SJSA1 (cell line): ENCODE data around the gene FAF1. TPM values are rescaled to one million over a fixed set of nuclear protein-coding genes. Genes with fewer than 3 reads are reported as not detected.
"Not testable (repeated sequence)": the region's sequence is repeated elsewhere in the genome, so short reads cannot be mapped to it uniquely, and the experiment has no call there.

Experiments
- DNase-seq, 2 experiments: peaks; one replicate each; pipeline ENCODE4 v3.0.0-alpha.2; 2015 to 2020; ENCODE audit warnings: low spot score in 2 of 2, low read depth in 1 of 2
- H3K27ac ChIP-seq: fragments of 250-450 bp; sonication (Bioruptor Pico); 2 replicates; pipeline ENCODE4 v1.5.1; 2020; ENCODE audit warnings: mild to moderate bottlenecking, moderate library complexity
- H3K27me3 ChIP-seq: fragments of 250-450 bp; sonication (Bioruptor Pico); replicated peaks from 2 replicates; pipeline ENCODE4 v1.5.1; 2020; ENCODE audit warnings: mild to moderate bottlenecking, moderate library complexity
- H3K36me3 ChIP-seq: fragments of 250-450 bp; sonication (Bioruptor Pico); 2 replicates; pipeline ENCODE4 v1.5.1; 2020; ENCODE audit warnings: mild to moderate bottlenecking
- H3K4me1 ChIP-seq: fragments of 250-450 bp; sonication (Bioruptor Pico); replicated peaks from 2 replicates; pipeline ENCODE4 v1.6.1; 2021; ENCODE audit warnings: mild to moderate bottlenecking
- H3K4me3 ChIP-seq: fragments of 250-450 bp; sonication (Bioruptor Pico); 2 replicates; pipeline ENCODE4 v1.5.1; 2020; ENCODE audit warnings: mild to moderate bottlenecking
- H3K9me3 ChIP-seq: fragments of 250-450 bp; sonication (Bioruptor Pico); replicated peaks from 2 replicates; pipeline ENCODE4 v1.5.1; 2020; ENCODE audit warnings: mild to moderate bottlenecking
- total RNA-seq: library from RNA; depleted of rRNA; stranded (reverse); fragments of >200 nt; shearing (Covaris generic); gene quantifications from 2 replicates; pipeline ENCODE4 v1.2.3, GENCODE V29; 2014; rRNA removed

Gene FAF1
- 81.7 and 96.3 TPM in 2 replicates for total RNA-seq

- Histone ChIP-seq H3K9me3 (no peaks in the 10 kb centered on the region), H3K4me1 (peaks cover 18% of the 10 kb centered on the region), H3K27ac (0 out of 2 replicates have a peak within 1 kb of the TSS, but pooled peaks have one; percentile 6), H3K27me3 (no peaks in the 10 kb centered on the region), H3K36me3 (peaks cover 10% of the 10 kb centered on the region; the same call in 1 of the 2 replicates), H3K4me3 (peak within 1 kb of the TSS; percentile 85)
- DNase-seq, result peak; percentile 94 to 96
These were observed at the start of gene FAF1 for GRCh38 chr1:50959913-50960844. Gene FAF1 (minus strand): TSS chr1:50960267. CDS start chr1:50959811, 456 bp downstream.

GRCh38 chr1:51009381-51009780, 49.3 kb upstream of the FAF1 start:
- DNase-seq, result no peak
- Histone ChIP-seq H3K27ac (no peak overlapping the region), H3K36me3 (peaks cover 51% of the 10 kb centered on the region), H3K27me3 (no peaks in the 10 kb centered on the region), H3K4me1 (no peaks in the 10 kb centered on the region), H3K9me3 (no peaks in the 10 kb centered on the region), H3K4me3 (no peak overlapping the region)

GRCh38 chr1:51005549-51005948, 45.5 kb upstream of the FAF1 start:
- H3K4me3 ChIP-seq, H3K4me1 ChIP-seq, H3K27me3 ChIP-seq, H3K9me3 ChIP-seq, DNase-seq, H3K27ac ChIP-seq: not testable (repeated sequence)
- H3K36me3 ChIP-seq, result peaks cover 65% of the 10 kb centered on the region

- Histone ChIP-seq H3K27ac (no peak overlapping the region), H3K27me3 (no peaks in the 10 kb centered on the region), H3K36me3 (peaks cover 49% of the 10 kb centered on the region), H3K9me3 (no peaks in the 10 kb centered on the region), H3K4me1 (no peaks in the 10 kb centered on the region), H3K4me3 (no peak overlapping the region)
- DNase-seq, result no peak
These were observed 42.4 kb upstream of the FAF1 start for GRCh38 chr1:51002516-51002915.

GRCh38 chr1:51000651-51001050, 40.6 kb upstream of the FAF1 start:
- Histone ChIP-seq H3K36me3 (peaks cover 36% of the 10 kb centered on the region), H3K27me3 (no peaks in the 10 kb centered on the region), H3K27ac (no peak overlapping the region), H3K9me3 (no peaks in the 10 kb centered on the region), H3K4me3 (no peak overlapping the region), H3K4me1 (no peaks in the 10 kb centered on the region; the same call in 1 of the 2 replicates)
- no peak for DNase-seq

GRCh38 chr1:51000160-51000559, 40.1 kb upstream of the FAF1 start:
- Histone ChIP-seq H3K4me3 (no peak overlapping the region), H3K27me3 (no peaks in the 10 kb centered on the region), H3K27ac (no peak overlapping the region), H3K4me1 (no peaks in the 10 kb centered on the region; the same call in 1 of the 2 replicates), H3K9me3 (no peaks in the 10 kb centered on the region), H3K36me3 (peaks cover 31% of the 10 kb centered on the region)
- no peak for DNase-seq

- H3K9me3 ChIP-seq, H3K4me1 ChIP-seq, H3K4me3 ChIP-seq, DNase-seq, H3K27ac ChIP-seq, H3K27me3 ChIP-seq: not testable (repeated sequence)
- H3K36me3 ChIP-seq, result peaks cover 31% of the 10 kb centered on the region
These were observed 39.3 kb upstream of the FAF1 start for GRCh38 chr1:50999375-50999774.

GRCh38 chr1:50996083-50996482, 36.0 kb upstream of the FAF1 start:
- Histone ChIP-seq H3K4me3 (no peak overlapping the region), H3K4me1 (no peaks in the 10 kb centered on the region; the same call in 1 of the 2 replicates), H3K27ac (no peak overlapping the region), H3K9me3 (no peaks in the 10 kb centered on the region), H3K36me3 (peaks cover 20% of the 10 kb centered on the region), H3K27me3 (no peaks in the 10 kb centered on the region)
- DNase-seq, result no peak

GRCh38 chr1:50995651-50996050, 35.6 kb upstream of the FAF1 start:
- no peak overlapping the region for H3K4me3 ChIP-seq
- no peaks in the 10 kb centered on the region for H3K9me3 ChIP-seq
- no peak overlapping the region for H3K27ac ChIP-seq
- H3K36me3 ChIP-seq, result peaks cover 20% of the 10 kb centered on the region
- DNase-seq, result no peak
- H3K4me1 ChIP-seq, result no peaks in the 10 kb centered on the region; the same call in 1 of the 2 replicates
- H3K27me3 ChIP-seq, result no peaks in the 10 kb centered on the region

GRCh38 chr1:50994997-50995396, 34.9 kb upstream of the FAF1 start:
- Histone ChIP-seq H3K4me1 (no peaks in the 10 kb centered on the region; the same call in 1 of the 2 replicates), H3K9me3 (no peaks in the 10 kb centered on the region), H3K27ac (no peak overlapping the region), H3K4me3 (no peak overlapping the region), H3K27me3 (no peaks in the 10 kb centered on the region), H3K36me3 (peaks cover 20% of the 10 kb centered on the region)
- no peak for DNase-seq

GRCh38 chr1:50993645-50994044, 33.6 kb upstream of the FAF1 start:
- DNase-seq, result no peak
- no peak overlapping the region for H3K4me3 ChIP-seq
- no peaks in the 10 kb centered on the region; the same call in 1 of the 2 replicates for H3K4me1 ChIP-seq
- H3K36me3 ChIP-seq, result peaks cover 20% of the 10 kb centered on the region
- no peaks in the 10 kb centered on the region for H3K27me3 ChIP-seq
- H3K9me3 ChIP-seq, result no peaks in the 10 kb centered on the region
- no peak overlapping the region for H3K27ac ChIP-seq

GRCh38 chr1:50992532-50993318, 32.7 kb upstream of the FAF1 start:
- Histone ChIP-seq H3K36me3 (peaks cover 20% of the 10 kb centered on the region), H3K27me3 (no peaks in the 10 kb centered on the region), H3K27ac (no peak overlapping the region), H3K4me3 (no peak overlapping the region), H3K4me1 (no peaks in the 10 kb centered on the region; the same call in 1 of the 2 replicates), H3K9me3 (no peaks in the 10 kb centered on the region)
- DNase-seq, result no peak

GRCh38 chr1:50989694-50990093, 29.6 kb upstream of the FAF1 start:
- Histone ChIP-seq H3K27ac (no peak overlapping the region), H3K4me3 (no peak overlapping the region), H3K9me3 (no peaks in the 10 kb centered on the region), H3K4me1 (peaks cover 8% of the 10 kb centered on the region), H3K36me3 (peaks cover 27% of the 10 kb centered on the region), H3K27me3 (no peaks in the 10 kb centered on the region)
- no peak for DNase-seq

GRCh38 chr1:50986653-50987052, 26.6 kb upstream of the FAF1 start:
- Histone ChIP-seq H3K27me3 (no peaks in the 10 kb centered on the region), H3K9me3 (no peaks in the 10 kb centered on the region), H3K4me1 (peaks cover 34% of the 10 kb centered on the region), H3K4me3 (no peak overlapping the region), H3K27ac (no peak overlapping the region), H3K36me3 (peaks cover 17% of the 10 kb centered on the region)
- no peak for DNase-seq
